ENCODE results near the gene WDR33. TPM values are rescaled to one million over a fixed set of nuclear protein-coding genes. Genes with fewer than 3 reads are reported as not detected.

WDR33 gene
- total and polyA plus RNA-seq, 2 of the 13 experiments (the other 11 are each of a cell fraction or from before 2014, with no cell fraction given), result 54.9 to 78.2 TPM

GRCh38 chr2:127701651-127702394 lies 109.1 kb downstream of the WDR33 start (continued):
- peak; percentile 93 for TF ChIP-seq ZNF552 (CRISPR knock-in tag; IDR thresholded peaks at IDR 0.05; ENCODE audit: borderline replicate concordance)
- no peak for TF ChIP-seq ZNF709 (CRISPR knock-in tag; IDR thresholded peaks at IDR 0.05)
- TF ChIP-seq ZNF878 (CRISPR knock-in tag; IDR thresholded peaks at IDR 0.05), result no peak
- TF ChIP-seq CHCHD3 (CRISPR knock-in tag; IDR thresholded peaks at IDR 0.05), result peak; percentile 61; the same call in 1 of the 2 replicates
- TF ChIP-seq MTF1 (CRISPR knock-in tag; IDR thresholded peaks at IDR 0.05), result 0 out of 2 replicates have a peak, but pooled peaks have one; percentile 61
- peak; percentile 71; the same call in 1 of the 2 replicates for TF ChIP-seq ZSCAN20 (CRISPR knock-in tag; IDR thresholded peaks at IDR 0.05; ENCODE audit: borderline replicate concordance)
- TF ChIP-seq E2F5 (CRISPR knock-in tag; conservative IDR thresholded peaks at IDR 0.05), result peak; percentile 62; the same call in 1 of the 2 replicates
- no peak for TF ChIP-seq HES4 (CRISPR knock-in tag; IDR thresholded peaks at IDR 0.05; ENCODE audit: borderline replicate concordance)
- peak; percentile 96 for TF ChIP-seq KDM2A (CRISPR knock-in tag; IDR thresholded peaks at IDR 0.05; ENCODE audit: borderline replicate concordance, low read depth)
- TF ChIP-seq ZNF703 (CRISPR knock-in tag; IDR thresholded peaks at IDR 0.05; ENCODE audit: borderline replicate concordance), result no peak
- TF ChIP-seq MIER3 (CRISPR knock-in tag; IDR thresholded peaks at IDR 0.05; ENCODE audit: borderline replicate concordance), result 0 out of 2 replicates have a peak, but pooled peaks have one; percentile 14
- TF ChIP-seq ZNF101 (CRISPR knock-in tag; IDR thresholded peaks at IDR 0.05; ENCODE audit: borderline replicate concordance, low read depth), result no peak
- peak; percentile 48 for TF ChIP-seq ARID5B (CRISPR knock-in tag; IDR thresholded peaks at IDR 0.05)
- TF ChIP-seq ZNF407 (CRISPR knock-in tag; IDR thresholded peaks at IDR 0.05; ENCODE audit: not compliant biosample characterization), result peak; percentile 91
